Measurements from ENCODE around the gene CNTNAP2.

CNTNAP2 gene

DNA sequence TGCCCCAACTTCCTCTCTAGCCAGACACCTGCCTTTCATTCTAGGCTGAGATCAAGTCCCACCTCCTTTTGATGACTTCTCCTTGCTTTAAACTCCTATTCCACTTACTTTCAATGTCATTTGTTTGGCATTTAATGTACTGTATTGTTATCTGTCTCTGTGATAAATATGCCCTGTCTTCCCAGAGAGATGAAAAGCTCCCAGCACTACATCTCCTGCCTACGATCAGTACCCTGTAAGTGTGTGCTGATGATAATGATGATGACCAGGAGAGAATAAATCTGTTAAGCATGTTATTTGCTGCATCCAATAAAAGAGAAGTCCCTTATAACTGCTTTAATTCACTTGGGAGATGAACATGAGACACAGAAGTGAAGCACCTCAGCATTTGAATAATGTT lies 2106.6 kb downstream of the CNTNAP2 start:
- no peak for DNase-seq (ENCODE audit: low read depth)
- TF ChIP-seq, protein P1, sequence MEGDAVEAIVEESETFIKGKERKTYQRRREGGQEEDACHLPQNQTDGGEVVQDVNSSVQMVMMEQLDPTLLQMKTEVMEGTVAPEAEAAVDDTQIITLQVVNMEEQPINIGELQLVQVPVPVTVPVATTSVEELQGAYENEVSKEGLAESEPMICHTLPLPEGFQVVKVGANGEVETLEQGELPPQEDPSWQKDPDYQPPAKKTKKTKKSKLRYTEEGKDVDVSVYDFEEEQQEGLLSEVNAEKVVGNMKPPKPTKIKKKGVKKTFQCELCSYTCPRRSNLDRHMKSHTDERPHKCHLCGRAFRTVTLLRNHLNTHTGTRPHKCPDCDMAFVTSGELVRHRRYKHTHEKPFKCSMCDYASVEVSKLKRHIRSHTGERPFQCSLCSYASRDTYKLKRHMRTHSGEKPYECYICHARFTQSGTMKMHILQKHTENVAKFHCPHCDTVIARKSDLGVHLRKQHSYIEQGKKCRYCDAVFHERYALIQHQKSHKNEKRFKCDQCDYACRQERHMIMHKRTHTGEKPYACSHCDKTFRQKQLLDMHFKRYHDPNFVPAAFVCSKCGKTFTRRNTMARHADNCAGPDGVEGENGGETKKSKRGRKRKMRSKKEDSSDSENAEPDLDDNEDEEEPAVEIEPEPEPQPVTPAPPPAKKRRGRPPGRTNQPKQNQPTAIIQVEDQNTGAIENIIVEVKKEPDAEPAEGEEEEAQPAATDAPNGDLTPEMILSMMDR (conservative IDR thresholded peaks at IDR 0.05; ENCODE audit: low read depth, low read length) = no peak
- no peak overlapping the region for H3K4me3 ChIP-seq (ENCODE audit: low read depth, low read length)

DNA sequence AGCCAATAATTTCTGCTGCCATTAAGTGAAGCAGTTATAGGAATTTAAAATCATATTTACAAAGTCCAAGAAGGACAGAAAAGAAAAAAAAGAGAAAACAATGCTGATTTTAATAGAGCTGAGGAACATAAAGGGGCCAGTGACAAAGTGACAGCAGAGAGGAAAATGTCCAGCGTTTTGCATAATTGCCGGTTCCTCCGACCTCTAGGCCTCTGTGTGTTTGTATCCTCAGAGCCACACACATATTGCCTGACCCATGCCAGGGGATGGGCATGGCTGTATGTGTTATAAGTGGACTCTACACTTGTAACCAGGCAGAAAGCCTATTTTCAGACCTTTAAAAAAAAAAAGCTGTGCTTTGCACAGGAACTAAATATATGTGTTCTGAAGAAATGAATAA lies 2107.1 kb downstream of the CNTNAP2 start:
- no peak for DNase-seq (ENCODE audit: low read depth)
- TF ChIP-seq, protein P1 (conservative IDR thresholded peaks at IDR 0.05; ENCODE audit: low read depth, low read length) = no peak
- no peak overlapping the region for H3K4me3 ChIP-seq (ENCODE audit: low read depth, low read length)

DNA sequence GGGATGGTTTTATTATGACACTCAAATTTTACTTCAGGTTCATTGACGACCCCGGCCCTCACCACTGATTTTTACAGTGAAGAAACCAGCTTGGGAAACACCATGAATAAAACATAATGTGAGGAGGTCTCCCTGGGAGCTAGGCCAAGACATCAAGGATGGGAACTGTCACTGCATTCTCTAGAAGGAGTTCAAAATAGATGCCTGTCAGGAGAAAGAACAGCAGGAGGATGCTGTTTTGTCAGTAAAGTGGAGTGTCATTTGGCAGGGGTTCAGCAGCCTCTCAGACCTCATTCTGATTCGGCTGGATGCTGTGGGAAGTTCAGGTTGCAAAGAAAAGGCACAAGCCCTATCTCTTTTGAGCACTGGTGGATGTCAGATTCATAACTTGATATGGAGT lies 2113.7 kb downstream of the CNTNAP2 start:
- TF ChIP-seq, protein P1 (conservative IDR thresholded peaks at IDR 0.05; ENCODE audit: low read depth, low read length) = no peak
- no peak for DNase-seq (ENCODE audit: low read depth)
- no peak overlapping the region for H3K4me3 ChIP-seq (ENCODE audit: low read depth, low read length)

DNA sequence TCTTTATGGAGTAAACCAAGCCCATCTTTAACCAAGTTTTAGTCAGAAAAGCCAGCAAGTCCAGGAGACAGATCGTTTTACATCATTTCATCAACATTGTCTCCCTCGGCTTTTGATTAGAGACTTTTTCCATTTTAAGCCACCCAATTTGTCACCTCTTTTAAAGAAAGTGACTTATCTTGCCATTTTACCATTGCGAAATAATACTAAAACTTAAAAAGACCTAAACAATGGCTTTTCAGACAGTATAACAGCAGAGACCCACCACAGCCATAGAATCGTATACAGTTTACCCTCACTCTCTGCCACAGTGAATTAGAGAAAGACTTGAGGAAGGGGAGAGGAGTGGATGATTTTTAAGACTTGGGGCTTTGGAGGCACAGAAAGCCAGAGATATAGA lies 2114.3 kb downstream of the CNTNAP2 start:
- no peak overlapping the region for H3K4me3 ChIP-seq (ENCODE audit: low read depth, low read length)
- TF ChIP-seq, protein P1 (conservative IDR thresholded peaks at IDR 0.05; ENCODE audit: low read depth, low read length) = no peak
- DNase-seq (ENCODE audit: low read depth) = no peak

DNA sequence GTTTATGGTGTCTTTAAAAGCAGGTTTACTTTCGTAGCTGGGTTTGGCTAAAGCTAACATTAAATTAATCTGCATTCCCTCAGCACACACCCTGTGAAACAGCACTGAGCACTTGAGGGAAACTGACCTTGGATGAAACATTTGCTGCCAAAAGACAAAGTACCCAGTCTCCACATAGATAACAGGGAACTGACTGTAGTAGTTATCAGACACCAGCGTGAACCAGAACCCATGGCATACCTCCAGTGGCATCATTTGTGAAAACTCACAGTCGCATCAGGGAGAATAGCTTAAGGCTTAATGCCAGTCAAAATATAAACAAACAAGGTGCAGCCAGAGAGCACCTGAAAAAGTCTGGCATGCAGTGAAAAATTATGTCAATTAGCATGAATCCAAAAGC lies 2116.2 kb downstream of the CNTNAP2 start:
- TF ChIP-seq, protein P1 (conservative IDR thresholded peaks at IDR 0.05; ENCODE audit: low read depth, low read length) = no peak
- no peak overlapping the region for H3K4me3 ChIP-seq (ENCODE audit: low read depth, low read length)
- DNase-seq (ENCODE audit: low read depth) = no peak

DNA sequence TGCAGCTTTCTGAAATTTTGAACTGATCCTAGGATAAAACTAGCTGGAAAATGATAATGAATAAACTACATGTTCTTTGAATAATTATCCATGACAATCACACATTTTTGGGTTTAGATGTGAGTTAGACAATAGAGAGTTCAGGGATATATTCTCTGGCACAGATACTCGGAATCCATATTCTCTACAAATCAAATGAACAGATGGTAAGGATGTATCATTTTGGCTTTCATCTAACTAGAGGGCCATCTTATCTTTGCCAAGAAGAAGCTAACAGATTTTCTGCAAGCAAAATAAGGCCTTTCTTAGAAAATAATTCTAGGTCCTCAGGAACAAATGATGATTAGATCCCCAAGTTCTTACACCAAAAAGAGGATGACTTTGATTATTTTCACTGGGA lies 2118.1 kb downstream of the CNTNAP2 start:
- TF ChIP-seq, protein P1 (conservative IDR thresholded peaks at IDR 0.05; ENCODE audit: low read depth, low read length) = no peak
- H3K4me3 ChIP-seq (ENCODE audit: low read depth, low read length) = no peak overlapping the region
- no peak for DNase-seq (ENCODE audit: low read depth)

DNA sequence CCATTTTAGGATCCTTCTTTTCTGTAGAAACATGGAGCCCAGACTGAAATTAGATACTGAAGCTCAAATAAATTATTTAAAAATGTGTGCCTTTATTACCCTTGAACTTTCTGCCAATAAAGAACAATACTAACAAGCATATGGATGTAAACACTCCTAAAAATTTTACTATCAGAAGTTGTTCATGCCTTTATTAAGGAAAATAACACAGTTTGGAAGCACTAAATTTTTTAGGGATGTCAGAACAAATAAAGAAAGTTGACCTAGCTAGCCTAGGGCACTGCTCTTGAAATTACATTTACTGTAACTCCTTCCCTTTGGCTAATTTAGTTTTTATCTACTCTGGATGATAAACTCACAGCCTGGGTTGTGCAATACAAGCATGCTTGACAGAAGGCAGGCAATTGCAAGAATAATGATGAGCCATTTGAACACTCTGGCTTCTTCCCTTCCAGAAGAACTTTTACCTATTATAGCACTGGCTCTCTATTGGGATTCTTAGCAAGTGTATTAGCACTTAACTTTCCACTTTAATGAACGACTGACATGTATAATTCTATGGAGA lies 2122.2 kb downstream of the CNTNAP2 start:
- H3K4me3 ChIP-seq (ENCODE audit: low read depth, low read length) = no peak overlapping the region
- no peak for DNase-seq (ENCODE audit: low read depth)
- TF ChIP-seq, protein P1 (conservative IDR thresholded peaks at IDR 0.05; ENCODE audit: low read depth, low read length) = no peak

All from choroid plexus epithelial cell (primary cell).